ENCODE data around the gene WRNIP1.

The WRNIP1 gene

DNA sequence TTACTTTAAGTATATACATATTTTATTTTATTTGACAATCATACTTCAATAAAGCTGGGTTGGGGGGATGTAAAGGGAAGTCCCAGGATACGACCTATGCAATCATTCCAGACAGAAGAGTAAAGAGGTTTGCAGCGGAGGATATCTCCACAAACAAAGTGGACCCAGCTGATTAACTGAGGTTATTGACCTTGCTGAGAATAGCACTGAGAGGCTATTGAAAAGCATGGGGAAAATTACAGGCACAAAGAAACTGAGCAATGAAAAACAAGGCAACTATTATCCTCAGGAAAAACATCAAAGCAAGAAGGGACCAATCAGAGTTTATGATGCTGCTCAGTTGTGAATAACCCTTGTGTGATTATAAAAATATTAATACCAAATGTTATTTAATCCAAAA, 43.8 kb downstream of the WRNIP1 start:
- no peak for DNase-seq

DNA sequence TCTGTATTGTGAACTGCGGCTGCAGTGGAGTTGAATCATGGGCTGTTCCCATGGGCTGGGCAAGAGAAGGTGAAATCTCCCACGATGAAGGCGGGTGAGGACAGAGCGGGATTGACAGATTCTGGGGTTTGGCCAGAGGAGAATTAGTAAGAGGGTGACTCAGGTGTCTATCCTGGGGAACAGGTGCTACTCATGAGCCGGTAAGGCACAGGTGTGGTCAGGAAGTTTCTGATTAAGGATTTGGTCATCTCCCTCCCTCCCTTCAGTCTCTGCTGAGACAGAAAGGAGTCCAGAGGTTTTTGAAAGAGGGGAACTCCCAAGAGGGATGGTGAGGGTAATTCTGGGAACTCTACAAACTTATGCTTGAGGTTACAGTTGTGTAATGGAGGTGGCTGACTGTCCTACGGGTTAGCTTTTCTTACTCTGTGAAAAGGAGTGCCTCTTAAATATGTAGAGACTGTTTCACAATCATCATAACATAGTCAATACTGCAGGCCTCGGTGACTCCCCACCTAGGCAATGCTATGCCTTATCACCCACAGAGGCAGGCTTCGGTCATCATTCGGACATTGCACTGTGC, 45.0 kb downstream of the WRNIP1 start:
- DNase-seq = no peak

DNA sequence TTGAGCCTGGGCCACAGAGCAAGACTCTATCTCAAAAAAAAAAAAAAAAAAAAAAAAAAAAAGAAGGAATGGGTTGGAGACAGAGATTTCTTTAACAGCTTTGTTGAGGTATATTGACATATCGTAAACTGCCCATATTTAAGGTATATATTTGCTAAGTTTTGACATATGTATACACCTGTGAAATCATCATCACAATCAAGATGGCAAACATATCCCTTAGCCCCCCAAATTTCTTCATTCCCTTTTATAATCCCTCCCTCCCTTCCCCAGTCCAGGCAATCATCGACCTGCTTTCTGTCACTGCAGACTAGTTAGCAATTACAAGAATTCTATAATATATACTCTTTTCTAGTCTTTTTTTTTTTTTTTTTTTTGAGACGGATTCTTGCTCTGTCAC, 47.5 kb downstream of the WRNIP1 start:
- DNase-seq = no peak

DNA sequence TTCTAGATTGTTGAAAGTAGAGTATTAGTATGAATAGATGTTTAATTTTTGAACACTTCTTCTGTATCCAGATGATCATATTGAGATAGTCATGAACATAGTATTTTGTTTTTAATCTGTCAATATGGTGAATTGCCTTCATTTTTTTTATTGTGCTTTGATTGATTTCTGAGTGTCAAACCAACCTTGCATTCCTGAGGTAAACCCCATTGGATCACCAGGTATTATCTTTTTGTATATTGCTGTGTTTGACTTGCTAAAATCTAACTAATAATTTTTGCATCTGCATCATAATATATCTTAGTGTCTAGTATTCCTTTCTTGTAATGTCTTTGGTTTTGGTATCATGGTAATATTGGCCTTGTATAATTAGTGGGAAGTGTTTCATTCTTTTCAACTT, 51.0 kb downstream of the WRNIP1 start:
- no peak for DNase-seq

DNA sequence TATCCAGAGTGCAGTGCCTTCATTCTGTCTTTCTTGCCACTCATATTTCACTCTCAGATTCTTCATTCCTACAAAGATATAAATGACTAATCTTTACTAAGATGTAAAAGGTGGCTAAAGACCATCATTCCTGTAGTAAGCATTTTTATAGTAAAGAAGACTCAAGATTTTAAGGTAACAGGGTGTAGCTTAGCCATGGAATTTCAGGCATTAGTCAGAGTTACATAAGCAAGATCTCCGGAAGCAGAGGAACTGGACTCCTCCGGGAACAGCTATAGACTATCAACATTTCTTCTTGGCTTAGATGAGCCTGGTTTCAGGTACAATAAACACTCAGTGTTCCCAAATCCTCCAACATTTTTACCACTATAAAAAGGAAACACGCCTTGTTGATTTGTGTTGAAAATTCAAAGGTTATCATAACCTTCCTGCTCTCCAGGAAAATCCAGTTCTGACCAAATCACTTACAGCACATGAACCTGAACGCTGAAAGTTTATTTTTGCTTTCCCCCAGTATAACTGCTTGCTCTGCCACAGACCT, 52.8 kb downstream of the WRNIP1 start:
- DNase-seq = no peak

DNA sequence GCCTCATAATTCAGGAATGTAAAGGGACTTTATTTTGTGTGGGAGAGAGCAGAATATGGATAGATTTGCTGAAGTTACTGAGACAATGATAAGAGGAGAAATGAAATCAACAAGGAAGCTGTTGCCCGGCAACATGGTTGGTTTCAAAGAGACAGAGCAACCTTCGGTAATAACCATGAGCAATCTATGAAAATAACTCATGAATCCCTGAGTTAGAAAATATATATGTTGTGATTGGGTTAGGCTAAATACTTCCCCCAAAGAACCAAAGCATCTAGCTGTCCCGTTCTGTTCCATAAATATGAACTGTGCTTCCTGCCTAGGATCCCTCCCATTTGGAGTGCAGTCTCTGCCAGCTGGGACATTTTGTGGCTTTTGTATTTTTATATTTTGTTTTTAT, 53.4 kb downstream of the WRNIP1 start:
- DNase-seq = no peak

DNA sequence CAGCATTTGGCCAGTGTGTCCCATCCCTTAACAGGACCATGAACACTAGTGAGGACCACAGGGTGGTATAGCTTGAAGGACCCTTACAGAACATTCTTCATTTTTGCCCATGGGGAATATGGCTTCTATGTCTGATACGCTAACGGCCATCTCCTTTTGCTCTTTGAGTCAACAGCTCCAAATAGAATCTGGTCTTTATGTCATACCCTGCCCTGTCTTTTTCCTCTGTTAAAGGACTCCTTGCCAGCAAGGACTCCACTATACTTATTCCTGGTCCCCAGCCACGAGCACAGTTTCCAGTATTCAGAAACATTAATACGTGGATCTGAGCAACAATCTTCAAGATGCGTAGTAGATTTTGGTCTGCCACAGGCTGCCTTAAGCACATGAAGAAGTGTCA, 53.9 kb downstream of the WRNIP1 start:
- DNase-seq = no peak

DNA sequence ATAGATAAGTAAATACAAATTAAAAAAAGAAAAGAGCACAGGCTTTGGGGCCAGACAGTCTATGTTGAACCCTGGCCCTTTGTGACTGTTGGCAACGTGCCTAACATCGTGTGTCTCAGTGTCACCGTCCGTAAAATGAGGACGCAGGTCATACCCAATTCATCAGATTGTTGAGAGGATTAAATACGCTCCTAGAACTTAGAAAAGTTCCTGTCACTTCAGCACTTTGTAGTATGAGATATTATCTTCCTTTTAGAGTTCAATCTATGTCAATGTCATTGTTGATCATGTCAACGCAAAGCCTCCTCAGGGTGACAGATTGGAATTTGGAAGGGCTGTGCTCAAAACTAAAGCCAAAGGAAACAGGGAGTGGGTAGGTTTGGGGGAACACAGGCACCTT, 54.8 kb downstream of the WRNIP1 start:
- DNase-seq = no peak

DNA sequence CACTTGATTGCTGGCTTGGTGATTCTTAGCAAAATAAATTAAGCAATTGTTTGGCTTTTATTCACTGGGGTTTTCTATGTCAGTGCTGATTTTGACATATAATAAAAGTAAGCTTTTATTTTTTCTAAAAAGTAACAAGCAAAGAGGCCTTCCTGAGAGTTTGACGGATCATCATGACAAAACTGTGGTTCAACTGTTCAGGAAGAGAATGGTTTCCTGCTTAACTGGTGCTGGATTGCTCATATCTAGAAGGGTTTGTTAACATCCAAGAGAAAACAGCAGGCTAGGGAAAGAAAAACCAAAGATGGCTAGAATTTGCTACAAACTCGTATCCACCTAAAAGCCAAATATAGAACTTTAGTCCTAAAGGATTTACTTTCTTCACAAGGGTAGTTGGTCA, 55.2 kb downstream of the WRNIP1 start:
- no peak for DNase-seq

DNA sequence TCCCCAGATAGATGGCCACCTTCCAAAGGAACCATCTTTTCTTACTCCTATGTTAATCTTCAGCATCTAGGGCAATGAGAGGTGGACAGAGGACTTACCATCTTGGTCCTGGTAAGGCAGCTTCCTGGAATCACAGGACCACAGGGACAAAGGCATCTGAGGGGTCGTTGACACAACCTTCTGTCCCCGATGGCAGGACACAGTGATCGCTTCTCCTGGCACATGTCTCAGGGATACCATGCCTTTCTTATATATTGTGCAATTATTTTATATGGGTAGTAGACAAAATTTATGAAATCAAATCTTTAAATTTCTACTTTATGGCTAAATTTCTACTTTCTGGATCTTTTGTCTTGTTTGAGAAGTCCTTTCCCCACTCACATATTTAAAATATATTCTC, 56.4 kb downstream of the WRNIP1 start:
- no peak for DNase-seq

DNA sequence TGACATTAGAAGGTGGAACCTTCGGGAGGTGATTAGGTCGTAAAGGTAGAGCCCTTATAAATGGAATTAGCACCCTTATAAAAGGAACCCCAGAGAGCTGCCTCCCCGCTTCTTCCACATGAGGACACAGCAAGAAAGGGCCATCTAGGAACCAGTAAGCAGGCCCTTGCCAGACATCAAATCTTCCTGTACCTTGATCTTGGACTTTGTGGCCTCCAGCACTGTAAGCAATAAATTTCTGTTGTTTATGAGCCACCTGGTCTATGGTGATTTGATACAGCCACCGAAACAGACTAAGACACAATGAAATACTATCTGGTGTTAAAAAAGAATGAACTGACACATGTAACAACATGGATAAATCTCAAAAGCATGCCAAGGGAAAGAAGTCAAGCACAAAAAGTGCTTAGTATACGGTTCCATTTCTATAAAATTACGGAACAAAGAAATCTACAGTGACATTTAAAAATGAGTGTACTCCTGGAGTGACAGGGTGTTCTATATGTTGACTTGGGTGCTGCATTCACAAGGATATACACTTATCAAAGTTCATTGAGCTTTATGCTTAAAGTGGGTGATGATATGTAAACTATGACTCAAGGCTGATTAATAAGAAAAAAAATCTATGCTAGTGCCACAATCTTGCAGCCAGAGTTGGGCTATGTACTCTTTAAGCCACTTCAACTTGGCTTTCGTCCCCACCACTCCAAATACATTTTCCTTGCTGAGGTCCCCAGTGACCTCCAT, 58.1 kb downstream of the WRNIP1 start:
- no peak for DNase-seq

DNA sequence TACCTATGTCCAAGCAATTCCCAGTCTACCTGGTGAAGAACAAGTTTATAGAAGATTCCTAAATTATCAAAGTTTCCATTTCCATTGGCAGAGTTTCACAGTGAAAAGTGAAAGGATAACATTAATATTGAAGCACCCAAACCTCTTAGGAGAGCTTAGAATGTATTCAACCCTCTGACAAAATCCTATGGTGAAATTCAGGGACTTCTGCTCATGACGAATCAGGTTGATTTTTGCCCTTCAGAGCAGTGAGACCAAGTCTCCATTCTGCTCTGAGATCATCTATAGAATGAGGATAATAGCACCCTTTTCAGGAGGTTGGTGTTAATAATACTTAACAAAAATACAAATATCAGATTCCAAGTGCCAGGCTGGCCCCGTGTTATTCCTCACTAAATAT, 60.9 kb downstream of the WRNIP1 start:
- no peak for DNase-seq

DNA sequence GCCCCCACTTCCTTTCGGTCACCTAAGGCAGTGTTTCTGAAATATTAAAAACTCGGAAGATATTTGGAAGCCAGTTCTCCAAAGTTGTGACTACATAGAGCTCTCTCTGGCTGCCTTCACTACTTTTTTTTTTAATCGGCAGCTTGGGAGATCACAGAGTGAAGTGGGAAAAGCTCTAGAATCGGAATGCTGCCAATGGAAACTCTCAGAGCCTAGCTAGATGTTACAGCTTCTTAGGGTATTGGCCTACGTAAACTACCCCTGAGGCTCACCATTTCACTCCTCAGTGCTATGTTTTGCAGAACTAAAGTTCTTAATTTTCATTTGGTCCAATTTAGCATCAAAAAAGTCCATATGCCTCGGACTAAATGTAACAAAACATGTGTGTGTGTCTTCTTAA, 61.9 kb downstream of the WRNIP1 start:
- no peak for DNase-seq

DNA sequence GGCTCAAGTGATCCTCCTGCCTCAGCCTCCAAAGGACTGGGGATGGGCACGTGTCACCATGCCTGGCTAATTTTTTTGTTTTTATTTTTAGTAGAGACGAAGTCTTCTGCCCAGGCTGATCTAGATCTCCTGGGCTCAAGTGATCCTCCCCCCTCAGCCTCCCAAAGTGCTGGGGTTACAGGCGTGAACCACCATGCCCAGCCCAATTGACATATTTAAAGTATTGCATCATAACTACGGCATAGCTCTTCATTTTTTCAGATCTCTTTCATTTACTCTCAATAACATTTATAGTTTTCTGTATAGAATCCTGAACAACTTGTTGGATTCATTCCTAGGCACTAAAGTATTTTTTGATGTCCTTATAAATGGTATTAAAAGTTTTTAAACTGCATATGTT, 63.4 kb downstream of the WRNIP1 start:
- no peak for DNase-seq

DNA sequence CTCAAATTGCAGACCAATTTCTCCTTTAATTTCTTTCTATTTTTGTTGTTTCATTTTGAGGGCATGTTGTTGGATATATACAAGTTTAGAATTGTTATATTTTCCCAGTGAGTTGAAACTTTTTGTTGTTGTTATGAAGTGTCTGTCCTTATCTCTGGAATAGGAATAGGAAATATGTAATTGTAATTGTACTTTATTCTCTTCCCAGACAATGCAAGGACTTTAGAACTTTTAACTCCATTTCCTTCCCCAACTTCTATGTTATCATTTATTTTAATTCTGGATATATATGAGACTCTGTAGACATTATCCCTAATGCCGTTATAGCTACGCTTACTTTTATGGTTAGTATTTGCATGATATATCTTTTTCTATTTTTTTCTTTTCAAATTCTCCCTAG, 64.1 kb downstream of the WRNIP1 start:
- no peak for DNase-seq

DNA sequence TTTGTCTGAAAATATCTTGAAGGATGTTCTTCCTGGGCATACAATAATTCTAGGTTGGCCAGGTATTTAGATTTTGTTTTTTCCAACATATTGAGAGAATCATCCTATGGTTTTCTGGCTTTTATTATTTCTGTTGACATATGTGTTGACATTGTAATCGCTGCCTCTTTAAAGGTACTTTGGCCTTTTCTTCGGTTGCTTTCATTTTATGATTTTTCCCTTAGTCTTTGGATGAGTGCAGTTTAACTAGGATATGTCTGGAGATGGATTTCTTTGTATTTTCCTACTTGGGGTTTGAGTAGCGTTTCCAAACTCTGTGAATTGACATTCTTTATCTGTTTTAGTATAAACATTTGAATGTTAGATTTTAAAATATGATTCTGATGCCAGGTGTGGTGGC, 65.0 kb downstream of the WRNIP1 start:
- no peak for DNase-seq

DNA sequence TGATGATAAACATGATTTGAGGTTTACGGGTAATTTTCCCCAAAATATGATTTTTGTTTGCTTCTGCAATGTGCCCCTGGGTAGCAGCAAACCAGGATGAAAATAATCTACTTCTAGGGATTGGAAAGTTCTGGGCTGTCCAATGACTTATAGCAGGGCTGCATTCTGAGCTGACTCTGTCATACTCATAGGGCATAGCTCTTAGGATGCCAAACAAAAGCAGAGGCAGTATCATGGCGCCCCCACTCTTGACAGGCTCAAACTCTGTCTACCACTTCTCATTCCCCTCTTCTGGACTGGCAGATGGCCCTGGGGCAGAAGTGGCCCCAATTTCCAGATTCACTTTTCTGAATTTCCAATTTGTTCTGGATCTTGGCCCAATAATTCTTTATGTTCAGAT, 66.2 kb downstream of the WRNIP1 start:
- no peak for DNase-seq

DNA sequence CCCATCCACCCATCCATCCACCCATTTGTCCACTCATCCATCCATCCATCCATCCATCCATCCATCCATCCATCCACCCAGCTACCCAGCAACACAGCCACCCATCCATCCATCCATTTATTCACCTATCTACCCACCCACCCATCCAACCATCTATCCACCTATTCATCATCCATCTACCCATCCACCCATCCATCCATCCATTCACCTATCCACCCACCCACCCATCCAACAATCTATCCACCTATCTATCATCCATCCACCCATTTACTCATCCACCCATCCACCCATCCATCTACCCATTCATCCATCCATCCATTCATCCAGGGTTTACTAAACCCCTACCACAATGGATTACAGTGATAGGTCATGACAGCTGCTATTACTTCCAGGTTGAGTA, 69.1 kb downstream of the WRNIP1 start:
- no peak for DNase-seq

Measured in CD4-positive, alpha-beta T cell treated with Interleukin-1 beta for 1 hour (primary cell).